Rectal smooth muscle tissue (tissue), 1 donor: ENCODE measurements around the gene TEX30.
A peak's percentile ranks its signal among the peaks of the same experiment; 100 is the strongest.

Experiments
- H3K27ac ChIP-seq: one replicate; pipeline ENCODE4 v1.7.0; 2013; ENCODE audit warnings: low read depth, low read length, inconsistent platforms
- H3K27me3 ChIP-seq: one replicate; pipeline ENCODE4 v1.7.0; 2013; ENCODE audit warnings: low read length; ENCODE audit not compliant: control insufficient read depth, insufficient read depth
- H3K36me3 ChIP-seq: one replicate; pipeline ENCODE4 v1.7.0; 2013; ENCODE audit warnings: low read length; ENCODE audit not compliant: control insufficient read depth, insufficient read depth
- H3K4me1 ChIP-seq: one replicate; pipeline ENCODE4 v1.7.0; 2013; ENCODE audit warnings: low read length; ENCODE audit not compliant: control insufficient read depth, insufficient read depth
- H3K4me3 ChIP-seq: one replicate; pipeline ENCODE4 v1.7.0; 2013; ENCODE audit warnings: low read length
- H3K9ac ChIP-seq: one replicate; pipeline ENCODE4 v1.7.0; 2013; ENCODE audit warnings: low read length

Gene TEX30

DNA sequence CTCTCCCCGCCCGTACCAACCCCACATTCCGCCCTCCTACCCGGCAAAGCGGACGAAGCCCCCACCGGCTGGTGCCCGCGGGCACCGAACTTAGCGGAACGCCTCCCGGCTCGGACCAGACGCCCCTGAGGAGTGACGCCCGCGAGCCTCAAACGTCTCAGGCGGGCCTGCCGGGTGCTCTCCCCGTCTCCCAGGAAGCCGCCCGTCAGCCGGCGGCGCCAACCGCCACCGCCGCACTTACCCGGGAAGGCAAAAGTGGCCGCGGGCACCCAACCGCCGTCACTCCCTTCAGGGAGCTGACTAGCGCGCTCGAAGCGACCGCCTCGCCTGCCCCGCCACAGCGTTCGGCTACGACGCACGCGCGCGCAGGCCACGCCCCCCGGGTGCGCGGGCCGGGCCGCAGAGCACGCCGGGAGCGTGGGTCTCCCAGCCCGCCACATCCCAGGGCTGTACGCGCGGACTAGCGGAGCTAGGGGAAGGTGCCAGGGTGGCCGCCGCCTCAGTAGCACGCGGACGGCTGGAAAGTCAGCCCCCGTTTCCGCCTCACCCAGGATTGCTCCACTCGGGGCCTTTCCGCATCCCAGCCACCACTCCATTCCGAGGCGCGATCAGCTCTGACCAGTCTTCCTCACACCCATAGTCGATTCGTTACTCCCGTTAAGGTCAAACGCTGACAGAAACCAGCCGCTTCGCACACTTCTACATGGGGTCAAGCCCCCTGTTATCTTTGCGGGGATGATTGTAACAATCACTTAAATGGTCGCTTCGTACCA is at the start of gene TEX30:
Gene TEX30, minus strand, starts transcription at position 346 of the 773 bp plus-strand sequence. CDS start 3,760 bp downstream, outside the sequence.
- H3K9ac ChIP-seq = peak within 1 kb of the TSS; percentile 50
- peak within 1 kb of the TSS; percentile 64 for H3K27ac ChIP-seq
- H3K27me3 ChIP-seq = no peaks in the 10 kb centered on the region
- peaks cover 3% of the 10 kb centered on the region for H3K4me1 ChIP-seq
- peak within 1 kb of the TSS; percentile 76 for H3K4me3 ChIP-seq
- no peaks in the 10 kb centered on the region for H3K36me3 ChIP-seq

DNA sequence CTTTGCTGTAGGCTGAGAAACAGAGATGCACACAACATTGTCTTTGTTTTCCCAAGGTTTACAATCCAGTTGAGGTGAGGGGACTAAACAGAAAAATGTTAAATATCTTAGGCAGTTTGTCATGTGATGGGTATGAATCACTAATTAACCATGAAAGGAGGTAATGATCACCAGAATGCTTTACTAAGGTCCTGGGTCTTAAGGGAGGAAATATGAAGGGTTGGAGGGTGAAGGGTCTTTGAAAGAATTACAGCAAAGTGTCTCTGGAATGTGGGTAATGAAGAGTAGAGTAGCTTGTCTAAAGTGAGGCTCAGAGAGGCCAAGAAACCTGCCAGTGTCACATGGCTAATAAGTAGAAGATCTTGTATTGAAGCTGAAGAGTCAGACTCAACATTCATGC is 44.3 kb upstream of the TEX30 start:
- peaks cover 3% of the 10 kb centered on the region for H3K36me3 ChIP-seq
- no peaks in the 10 kb centered on the region for H3K4me1 ChIP-seq
- no peak overlapping the region for H3K27ac ChIP-seq

DNA sequence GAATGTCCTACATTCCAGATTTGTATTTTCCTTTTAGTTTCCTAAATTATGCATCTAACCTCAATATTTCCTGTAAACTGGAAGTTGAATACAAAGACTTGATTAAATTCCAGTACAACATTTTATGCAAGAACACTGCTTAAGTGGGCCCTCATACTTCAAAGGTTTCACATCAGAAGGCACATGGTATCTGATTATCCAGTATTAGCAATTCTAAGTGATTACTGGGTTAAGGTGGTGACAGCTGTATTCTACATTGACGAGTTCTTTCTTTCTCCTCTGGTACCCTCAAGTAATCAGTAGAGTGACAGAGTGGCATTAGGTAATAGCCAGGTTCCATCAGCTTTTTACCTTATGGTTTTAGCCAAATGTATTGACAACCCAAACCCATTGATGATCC is 43.7 kb upstream of the TEX30 start:
- H3K9ac ChIP-seq = no peak overlapping the region
- no peaks in the 10 kb centered on the region for H3K4me1 ChIP-seq
- H3K27me3 ChIP-seq = no peaks in the 10 kb centered on the region
- no peak overlapping the region for H3K27ac ChIP-seq
- no peaks in the 10 kb centered on the region for H3K36me3 ChIP-seq
- no peak overlapping the region for H3K4me3 ChIP-seq

More for the DNA sequence above, 44.3 kb upstream of the TEX30 start:
- Histone ChIP-seq H3K27me3 (no peaks in the 10 kb centered on the region), H3K4me3 (no peak overlapping the region), H3K9ac (no peak overlapping the region)

DNA sequence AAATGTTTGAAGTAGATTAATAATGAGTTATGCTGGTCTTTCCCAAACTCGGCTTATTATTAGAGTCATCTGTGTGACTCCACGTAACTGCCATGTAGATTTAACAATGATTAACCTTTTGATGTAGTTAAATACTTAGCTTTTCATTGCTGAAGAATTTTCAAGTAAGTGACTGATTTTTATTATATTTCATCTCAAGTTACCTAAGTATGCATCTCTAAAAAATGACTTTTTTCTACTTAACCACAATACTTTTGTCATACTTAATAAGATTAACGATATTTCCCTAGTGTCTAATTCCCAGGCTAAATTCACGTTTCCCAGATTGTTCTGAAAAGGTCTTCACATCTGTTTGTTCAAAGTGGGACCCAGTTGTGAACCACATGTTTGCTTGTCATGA is 43.1 kb upstream of the TEX30 start:
- Histone ChIP-seq H3K4me1 (no peaks in the 10 kb centered on the region), H3K9ac (no peak overlapping the region), H3K27ac (no peak overlapping the region), H3K4me3 (no peak overlapping the region), H3K36me3 (no peaks in the 10 kb centered on the region), H3K27me3 (no peaks in the 10 kb centered on the region)

DNA sequence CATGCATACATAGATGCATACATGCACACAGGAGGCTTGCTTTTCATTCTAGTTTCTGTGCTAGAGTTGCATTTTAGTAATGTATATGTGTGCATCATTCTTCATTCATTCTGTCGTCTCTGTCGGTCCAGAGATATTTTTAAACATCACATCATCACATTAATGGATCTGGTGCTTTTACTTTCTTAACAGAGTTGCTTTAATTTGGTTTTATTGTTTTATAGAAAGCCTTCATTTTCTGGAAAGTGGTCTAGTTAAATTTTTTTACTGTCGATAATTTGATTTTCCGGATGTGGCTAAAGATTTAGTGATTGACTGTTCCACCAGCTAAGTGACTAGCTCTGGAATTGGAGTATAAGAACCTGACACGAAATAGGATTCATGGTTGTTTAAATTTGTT is 42.2 kb upstream of the TEX30 start:
- Histone ChIP-seq H3K27me3 (no peaks in the 10 kb centered on the region), H3K36me3 (no peaks in the 10 kb centered on the region), H3K9ac (no peak overlapping the region), H3K4me3 (no peak overlapping the region), H3K4me1 (no peaks in the 10 kb centered on the region), H3K27ac (no peak overlapping the region)

DNA sequence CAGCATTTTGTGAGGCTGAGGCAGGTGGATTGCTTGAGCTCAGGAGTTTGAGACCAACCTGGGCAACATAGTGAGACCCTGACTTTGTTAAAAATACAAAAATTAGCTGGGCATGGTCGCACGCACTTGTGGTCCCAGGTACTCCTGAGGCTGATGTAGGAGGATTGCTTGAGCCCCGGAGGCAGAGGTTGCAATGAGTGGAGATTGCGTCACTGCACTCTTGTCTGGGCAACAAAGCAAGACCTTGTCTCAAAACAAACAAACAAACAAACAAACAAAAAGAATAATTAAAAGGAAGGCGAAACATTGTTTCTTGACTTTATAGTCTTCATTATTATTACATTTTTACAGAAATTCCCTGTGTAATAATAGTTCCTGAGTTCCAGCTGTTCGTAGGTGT is 41.2 kb upstream of the TEX30 start:
- no peak overlapping the region for H3K9ac ChIP-seq
- no peaks in the 10 kb centered on the region for H3K4me1 ChIP-seq
- H3K4me3 ChIP-seq = no peak overlapping the region
- no peak overlapping the region for H3K27ac ChIP-seq
- H3K27me3 ChIP-seq = no peaks in the 10 kb centered on the region
- no peaks in the 10 kb centered on the region for H3K36me3 ChIP-seq

DNA sequence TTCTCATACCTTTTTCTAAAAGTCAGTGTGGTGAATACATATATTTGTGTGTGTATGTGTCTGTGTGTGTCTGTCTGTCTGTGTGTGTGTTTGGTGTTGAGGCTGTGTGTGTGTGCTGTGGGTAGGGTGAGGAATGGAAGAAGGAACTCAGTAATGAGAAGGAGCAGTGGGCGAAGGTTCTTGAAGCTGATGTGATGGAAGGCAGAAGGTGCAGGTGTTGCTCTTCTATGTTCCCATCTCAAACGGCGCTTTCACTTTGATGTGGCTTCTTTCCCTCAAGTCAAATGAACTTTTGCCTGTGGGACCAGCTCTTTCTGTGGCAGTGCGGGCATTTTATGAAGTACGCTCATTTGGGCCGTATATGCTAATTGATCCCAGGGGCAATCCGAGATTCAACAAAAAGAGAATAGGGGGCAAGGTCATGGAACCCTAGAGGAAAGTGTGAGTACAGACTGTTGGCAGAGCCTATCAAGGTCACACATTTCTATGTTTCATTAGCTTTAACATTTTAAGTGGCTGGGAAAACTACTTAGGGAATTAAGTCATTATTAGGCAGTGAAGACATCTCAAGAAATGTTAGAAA is 40.5 kb upstream of the TEX30 start:
- Histone ChIP-seq H3K4me3 (no peak overlapping the region), H3K36me3 (no peaks in the 10 kb centered on the region), H3K27me3 (no peaks in the 10 kb centered on the region), H3K27ac (no peak overlapping the region), H3K4me1 (no peaks in the 10 kb centered on the region), H3K9ac (no peak overlapping the region)

DNA sequence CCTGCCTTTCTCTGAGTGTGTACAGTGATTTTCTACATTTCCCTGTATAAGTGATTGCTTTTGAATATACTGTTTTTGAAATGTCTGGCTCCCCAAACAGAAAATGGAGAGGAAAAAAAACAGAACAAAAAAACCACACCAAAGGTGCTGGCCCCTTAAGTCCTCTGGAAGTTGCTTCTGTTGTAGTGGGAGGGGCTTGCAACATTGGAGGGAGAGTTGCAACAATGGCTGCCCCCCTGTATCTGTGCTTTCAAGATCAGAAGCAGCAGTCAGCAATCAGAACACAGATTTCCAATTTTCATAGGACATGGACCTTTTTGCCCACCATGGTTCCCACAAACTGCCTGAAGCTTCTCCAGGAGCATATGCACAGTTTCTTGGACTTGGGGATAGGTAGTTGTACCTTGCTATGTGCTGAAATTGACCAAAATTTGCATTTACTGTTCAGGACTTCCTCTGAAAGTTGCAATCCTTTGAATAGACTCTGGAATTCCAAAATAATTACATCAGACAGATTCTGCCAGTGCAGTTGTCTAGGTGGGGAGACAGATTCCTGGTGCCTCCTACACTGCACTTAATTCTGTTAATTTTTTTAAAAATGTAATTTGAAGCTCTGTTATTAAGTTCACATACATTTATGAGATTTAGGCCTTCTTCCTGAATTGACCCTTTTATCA is 39.2 kb upstream of the TEX30 start:
- H3K4me1 ChIP-seq = no peaks in the 10 kb centered on the region
- no peak overlapping the region for H3K9ac ChIP-seq
- no peaks in the 10 kb centered on the region for H3K27me3 ChIP-seq
- H3K27ac ChIP-seq = no peak overlapping the region
- H3K36me3 ChIP-seq = no peaks in the 10 kb centered on the region
- no peak overlapping the region for H3K4me3 ChIP-seq

DNA sequence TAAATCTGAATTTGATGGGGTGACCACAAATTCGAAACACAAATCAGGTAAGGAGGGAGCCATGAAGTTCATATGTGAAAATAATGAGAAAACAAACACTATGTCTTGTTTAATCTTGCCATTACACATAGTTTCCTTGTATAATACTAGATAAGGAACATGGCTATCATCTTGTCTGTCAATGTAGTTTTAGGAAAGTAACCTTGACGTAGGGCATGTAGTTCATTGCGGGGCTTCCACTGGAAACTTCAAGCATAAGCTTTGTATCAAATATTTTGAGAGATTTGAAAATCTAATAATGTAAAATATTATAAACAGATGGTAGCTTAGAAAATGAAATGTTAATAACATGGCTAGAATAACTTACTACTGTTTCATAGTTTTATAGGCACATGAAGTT is 34.1 kb upstream of the TEX30 start:
- Histone ChIP-seq H3K27me3 (no peaks in the 10 kb centered on the region), H3K4me1 (no peaks in the 10 kb centered on the region), H3K36me3 (no peaks in the 10 kb centered on the region), H3K4me3 (no peak overlapping the region), H3K27ac (no peak overlapping the region), H3K9ac (no peak overlapping the region)

DNA sequence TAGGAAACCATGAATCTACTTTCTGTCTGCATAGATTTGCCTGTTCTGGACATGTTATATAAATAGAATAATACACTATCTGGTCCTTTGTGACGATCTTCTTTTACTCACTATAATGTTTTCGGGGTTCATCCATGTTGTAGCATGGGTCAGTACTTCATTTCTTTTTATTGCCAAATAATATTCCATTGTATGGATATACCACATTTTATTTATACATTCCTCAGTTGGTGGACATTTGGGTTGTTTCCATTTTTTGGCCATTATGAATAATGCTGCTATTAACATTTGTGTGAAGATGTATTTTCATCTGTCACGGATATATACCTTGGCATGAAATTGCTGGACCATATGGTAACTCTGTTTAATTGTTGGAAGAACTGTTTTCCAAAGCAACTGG is 32.1 kb upstream of the TEX30 start:
- Histone ChIP-seq H3K27me3 (no peaks in the 10 kb centered on the region), H3K4me1 (no peaks in the 10 kb centered on the region), H3K9ac (no peak overlapping the region), H3K4me3 (no peak overlapping the region), H3K36me3 (no peaks in the 10 kb centered on the region), H3K27ac (no peak overlapping the region)

DNA sequence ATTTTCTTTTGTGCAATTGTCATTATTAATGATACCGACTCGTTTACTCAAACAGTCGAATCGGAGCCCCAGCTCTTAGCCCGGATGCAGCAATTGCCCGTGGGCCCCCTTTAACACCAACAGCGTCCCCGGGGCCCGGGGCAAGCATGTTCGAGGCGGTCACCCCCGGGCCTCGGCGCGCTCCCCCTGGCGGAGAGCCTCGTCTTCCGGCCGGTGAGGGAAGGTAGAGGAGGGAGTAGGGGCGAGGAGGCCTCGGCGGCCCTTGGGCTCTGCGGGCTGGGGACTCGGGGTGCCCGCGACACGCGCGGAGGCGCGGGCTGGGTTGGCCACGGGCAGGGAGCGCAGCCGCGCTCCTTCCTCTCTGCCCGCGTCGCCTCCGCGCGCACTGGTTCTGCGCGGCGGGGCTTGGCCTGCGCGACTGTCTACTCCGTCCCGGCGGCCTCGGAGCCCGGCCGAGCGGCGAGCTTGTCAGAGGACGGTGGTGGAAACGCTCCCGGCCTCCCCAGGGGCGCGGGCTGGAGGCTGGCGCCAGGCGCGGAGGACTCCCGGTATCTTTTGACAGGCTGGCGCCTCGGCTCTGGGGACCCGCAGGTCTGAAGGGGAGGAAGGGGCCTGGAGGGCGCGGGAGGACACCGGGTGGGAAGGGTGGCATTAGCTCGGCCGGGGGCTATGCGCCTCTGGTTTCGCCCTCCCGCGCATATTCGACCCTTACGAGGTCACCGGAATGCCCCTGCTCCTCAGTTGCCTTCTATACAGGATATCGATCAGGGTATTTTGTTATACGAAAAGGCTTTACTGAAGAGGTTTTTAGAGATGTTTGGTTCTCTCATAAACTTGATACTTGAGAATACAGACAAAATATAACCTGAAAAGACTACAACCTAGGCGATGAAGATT is 26.8 kb upstream of the TEX30 start:
- Histone ChIP-seq H3K27me3 (no peaks in the 10 kb centered on the region), H3K27ac (peak overlapping the region; percentile 67), H3K4me1 (peaks cover 3% of the 10 kb centered on the region), H3K9ac (no peak overlapping the region), H3K4me3 (peak overlapping the region; percentile 92), H3K36me3 (no peaks in the 10 kb centered on the region)
